H9 (cell line): ENCODE data around the gene CRELD2. TPM values are rescaled to one million over a fixed set of nuclear protein-coding genes. Genes with fewer than 3 reads are reported as not detected.

ENCODE experiments used
- DNase-seq: peaks from one replicate; pipeline ENCODE4 v3.0.0-alpha.2; 2017
- H2AFZ ChIP-seq: one replicate; pipeline ENCODE4 v1.6.1; 2013; ENCODE audit warnings: mild to moderate bottlenecking, low read length, control low read depth, moderate library complexity
- H2AK5ac ChIP-seq: 2 replicates; pipeline ENCODE4 v1.6.1; 2013; ENCODE audit warnings: low read length, control low read depth, mixed read lengths; ENCODE audit not compliant: insufficient read length
- H2BK120ac ChIP-seq: one replicate; pipeline ENCODE4 v1.6.1; 2013; ENCODE audit warnings: low read depth, mild to moderate bottlenecking, low read length, control low read depth, inconsistent platforms; ENCODE audit not compliant: poor library complexity, severe bottlenecking
- H2BK12ac ChIP-seq: 2 replicates; pipeline ENCODE4 v1.6.1; 2013; ENCODE audit warnings: low read length, control low read depth, mixed read lengths, low read depth; ENCODE audit not compliant: insufficient read length
- H2BK15ac ChIP-seq: 2 replicates; pipeline ENCODE4 v1.6.1; 2013; ENCODE audit warnings: low read depth, low read length, control low read depth
- H2BK20ac ChIP-seq: one replicate; pipeline ENCODE4 v1.6.1; 2013; ENCODE audit warnings: low read depth, mild to moderate bottlenecking, low read length, control low read depth, inconsistent platforms; ENCODE audit not compliant: poor library complexity, severe bottlenecking
- H2BK5ac ChIP-seq: 2 replicates; pipeline ENCODE4 v1.6.1; 2013; ENCODE audit warnings: low read length, control low read depth, mixed read lengths; ENCODE audit not compliant: insufficient read length
- H3K14ac ChIP-seq: 2 replicates; pipeline ENCODE4 v1.6.1; 2013; ENCODE audit warnings: low read length, control low read depth; ENCODE audit not compliant: insufficient read depth
- H3K18ac ChIP-seq: 2 replicates; pipeline ENCODE4 v1.6.1; 2013; ENCODE audit warnings: low read depth, mild to moderate bottlenecking, mixed read lengths, low read length, control low read depth; ENCODE audit not compliant: insufficient read length
- H3K23ac ChIP-seq: 2 replicates; pipeline ENCODE4 v1.6.1; 2013; ENCODE audit warnings: low read length, control low read depth, mixed read lengths, low read depth; ENCODE audit not compliant: insufficient read length
- H3K23me2 ChIP-seq: 2 replicates; pipeline ENCODE4 v1.6.1; 2013; ENCODE audit warnings: low read depth, mild to moderate bottlenecking, mixed read lengths, low read length, control low read depth; ENCODE audit not compliant: insufficient read length, poor library complexity, severe bottlenecking
- H3K27ac ChIP-seq: 2 replicates; pipeline ENCODE4 v1.5.1; 2013; ENCODE audit warnings: low read length, control low read depth, mixed read lengths, low read depth; ENCODE audit not compliant: insufficient read length
- H3K27me3 ChIP-seq: 2 replicates; pipeline ENCODE4 v1.6.1; 2013; ENCODE audit warnings: low read length, control low read depth, inconsistent platforms; ENCODE audit not compliant: insufficient read depth
- H3K4ac ChIP-seq: 2 replicates; pipeline ENCODE4 v1.6.1; 2013; ENCODE audit warnings: low read depth, mild to moderate bottlenecking, control low read depth, inconsistent platforms, low read length, moderate library complexity
- H3K4me1 ChIP-seq: 2 replicates; pipeline ENCODE4 v1.6.1; 2013; ENCODE audit warnings: low read length, control low read depth, inconsistent platforms; ENCODE audit not compliant: insufficient read depth
- H3K4me2 ChIP-seq: 2 replicates; pipeline ENCODE4 v1.6.1; 2013; ENCODE audit warnings: low read length, control low read depth, mixed read lengths; ENCODE audit not compliant: insufficient read length, insufficient read depth
- H3K56ac ChIP-seq: 2 replicates; pipeline ENCODE4 v1.6.1; 2013; ENCODE audit warnings: low read depth, mild to moderate bottlenecking, mixed read lengths, low read length, control low read depth; ENCODE audit not compliant: insufficient read length
- H3K79me1 ChIP-seq: 2 replicates; pipeline ENCODE4 v1.6.1; 2013; ENCODE audit warnings: low read depth, mild to moderate bottlenecking, moderate library complexity, low read length, control low read depth, inconsistent platforms; ENCODE audit not compliant: insufficient read depth, poor library complexity, severe bottlenecking
- H3K79me2 ChIP-seq: 2 replicates; pipeline ENCODE4 v1.6.1; 2013; ENCODE audit warnings: low read length, control low read depth, inconsistent platforms; ENCODE audit not compliant: insufficient read depth
- H3K9ac ChIP-seq: 2 replicates; pipeline ENCODE4 v1.6.1; 2013; ENCODE audit warnings: low read length, control low read depth, mixed read lengths; ENCODE audit not compliant: insufficient read length; ENCODE audit errors: extremely low read depth
- H3K9me3 ChIP-seq: one replicate; pipeline ENCODE4 v1.6.1; 2013; ENCODE audit warnings: low read depth, low read length, inconsistent platforms; ENCODE audit not compliant: control insufficient read depth
- H3T11ph ChIP-seq: one replicate; pipeline ENCODE4 v1.6.1; 2013; ENCODE audit warnings: mild to moderate bottlenecking, low read length, control low read depth, inconsistent platforms
- H4K20me1 ChIP-seq: one replicate; pipeline ENCODE4 v1.6.1; 2013; ENCODE audit not compliant: control insufficient read depth, insufficient read length, insufficient read depth
- H4K5ac ChIP-seq: 2 replicates; pipeline ENCODE4 v1.6.1; 2013; ENCODE audit warnings: low read depth, mild to moderate bottlenecking, mixed read lengths, low read length, control low read depth; ENCODE audit not compliant: insufficient read length
- H4K8ac ChIP-seq: replicated peaks from 2 replicates; pipeline ENCODE4 v1.6.1; 2013; ENCODE audit warnings: low read length, control low read depth, mixed read lengths, low read depth; ENCODE audit not compliant: insufficient read length
- H4K91ac ChIP-seq: 2 replicates; pipeline ENCODE4 v1.6.1; 2013; ENCODE audit warnings: low read depth, mild to moderate bottlenecking, moderate library complexity, mixed read lengths, low read length, control low read depth; ENCODE audit not compliant: insufficient read length
- H3K27ac Mint-ChIP-seq, 3 experiments: 2 replicates in 2 of 3; 3 replicates in 1 of 3; pipeline ENCODE4 v1.8.0; 2020 to 2021; ENCODE audit warnings: mixed read lengths in 3 of 3, mild to moderate bottlenecking in 1 of 3, moderate library complexity in 1 of 3
- H3K27me3 Mint-ChIP-seq: 2 replicates; pipeline ENCODE4 v1.8.0; 2021; ENCODE audit warnings: low read depth, mild to moderate bottlenecking, moderate library complexity, mixed read lengths
- H3K36me3 Mint-ChIP-seq, 3 experiments: 2 replicates in 2 of 3; 3 replicates in 1 of 3; pipeline ENCODE4 v1.8.0; 2020 to 2021; ENCODE audit warnings: low read depth in 3 of 3, mixed read lengths in 3 of 3; ENCODE audit not compliant: insufficient read depth in 1 of 3
- H3K4me1 Mint-ChIP-seq, 2 experiments: 2 replicates each; pipeline ENCODE4 v1.8.0; 2020; ENCODE audit warnings: mixed read lengths in 2 of 2
- H3K4me3 Mint-ChIP-seq, 2 experiments: 2 replicates in 1 of 2; 3 replicates in 1 of 2; pipeline ENCODE4 v1.8.0; 2020 to 2021; ENCODE audit warnings: mild to moderate bottlenecking in 2 of 2, mixed read lengths in 2 of 2, moderate library complexity in 1 of 2
- H3K9me3 Mint-ChIP-seq, 2 experiments: 2 replicates in 1 of 2; 3 replicates in 1 of 2; pipeline ENCODE4 v1.8.0; 2020; ENCODE audit warnings: mild to moderate bottlenecking in 2 of 2, mixed read lengths in 2 of 2, moderate library complexity in 1 of 2
- CTCF ChIP-seq: fragments of 200-600 bp; sonication (generic); conservative IDR thresholded peaks from 3 replicates; pipeline ENCODE4 v1.8.0; 2021; ENCODE audit warnings: antibody characterized with exemption, mild to moderate bottlenecking
- WGBS: extraction: QIAGEN DNeasy Blood & Tissue Kit; methylation state at CpG from one replicate; pipeline ENCODE4 v1.1.7; 2013; ENCODE audit warnings: missing lambda C conversion rate, low lambda C conversion rate, mixed read lengths; ENCODE audit not compliant: insufficient read length; ENCODE audit errors: extremely low coverage; 5-methylcytosine and 5-hydroxymethylcytosine counted together
- total RNA-seq: library from RNA; stranded (reverse); gene quantifications from 2 replicates; pipeline ENCODE4 v1.2.1, GENCODE V29; 2021

CRELD2 gene
- total RNA-seq, 1 experiment from 2014 or later = 34.7 TPM

GRCh38 chr22:49936973-49937757 lies 18.7 kb downstream of the CRELD2 start:
- no peak overlapping the region for H3K4me2 ChIP-seq
- WGBS = no CpG with 5 or more reads among the region's 21 CpGs

More at GRCh38 chr22:49936973-49937757, 18.7 kb downstream of the CRELD2 start:
- Mint-ChIP-seq H3K4me1 (peaks cover 6 to 11% of the 10 kb centered on the region in 2 experiments), H3K36me3 (no peaks in the 10 kb centered on the region), H3K27me3 (peaks cover 2% of the 10 kb centered on the region; the same call in 1 of the 2 replicates), H3K9me3 (no peaks in the 10 kb centered on the region; a peak in 2 of 5 replicates), H3K27ac (no peak overlapping the region), H3K4me3 (peak overlapping the region; percentile 41 to 74)
- H3K23me2 ChIP-seq = peaks cover 9% of the 10 kb centered on the region
- no peaks in the 10 kb centered on the region for H3K79me2 ChIP-seq
- no peak for DNase-seq
- H4K20me1 ChIP-seq = no peaks in the 10 kb centered on the region
- H3K4ac ChIP-seq = no peak overlapping the region
- H3K27ac ChIP-seq = no peak overlapping the region
- no peak overlapping the region for H4K5ac ChIP-seq
- peaks cover 2% of the 10 kb centered on the region; the same call in 1 of the 2 replicates for H3K4me1 ChIP-seq
- no peaks in the 10 kb centered on the region for H3K9me3 ChIP-seq
- no peak overlapping the region for H3T11ph ChIP-seq
- H3K23ac ChIP-seq = no peak overlapping the region
- H2BK12ac ChIP-seq = no peak overlapping the region
- no peaks in the 10 kb centered on the region for H3K79me1 ChIP-seq
- H3K18ac ChIP-seq = no peak overlapping the region
- no peak overlapping the region; the same call in 1 of the 2 replicates for H3K14ac ChIP-seq
- H2AK5ac ChIP-seq = no peak overlapping the region
- no peak overlapping the region for H2BK20ac ChIP-seq
- H2AFZ ChIP-seq = no peak overlapping the region
- no peak overlapping the region for H4K8ac ChIP-seq
- H3K56ac ChIP-seq = no peak overlapping the region
- TF ChIP-seq CTCF = no peak
- H3K9ac ChIP-seq = no peak overlapping the region
- H4K91ac ChIP-seq = no peak overlapping the region
- H3K27me3 ChIP-seq = no peaks in the 10 kb centered on the region
- no peak overlapping the region for H2BK15ac ChIP-seq
- no peak overlapping the region for H2BK5ac ChIP-seq
- H2BK120ac ChIP-seq = no peak overlapping the region
